SK-N-MC (cell line): Measurements from ENCODE around the gene NHSL2.

ENCODE experiments used
- DNase-seq: peaks from one replicate; pipeline ENCODE4 v3.0.0-alpha.2; 2011; ENCODE audit warnings: low read depth, low spot score
- H3K27ac ChIP-seq: fragments of 200-600 bp; sonication (generic); 2 replicates; pipeline ENCODE4 v1.5.1; 2016; ENCODE audit warnings: mixed run types
- H3K36me3 ChIP-seq: fragments of 200-600 bp; sonication (generic); 2 replicates; pipeline ENCODE4 v1.6.1; 2017; ENCODE audit warnings: antibody characterized with exemption, low read length, mixed read lengths; ENCODE audit not compliant: insufficient read depth
- H3K4me3 ChIP-seq: fragments of 200-600 bp; sonication (generic); 2 replicates; pipeline ENCODE4 v1.5.1; 2016
- H3K9ac ChIP-seq: fragments of 200-600 bp; sonication (generic); 2 replicates; pipeline ENCODE4 v1.8.0; 2017; ENCODE audit warnings: mixed run types, mixed read lengths; ENCODE audit not compliant: insufficient read length
- H3K9me3 ChIP-seq: fragments of 200-600 bp; sonication (generic); 2 replicates; pipeline ENCODE4 v1.6.1; 2017; ENCODE audit warnings: low read depth, mild to moderate bottlenecking, antibody characterized with exemption, low read length, moderate library complexity, mixed read lengths
- EZH2 ChIP-seq: fragments of 200-600 bp; sonication (generic); IDR thresholded peaks from one replicate; pipeline ENCODE4 v1.6.1; 2017; ENCODE audit warnings: antibody characterized with exemption
- FOXP2 ChIP-seq: optimal IDR thresholded peaks from 2 replicates; pipeline ENCODE3; 2011; ENCODE audit warnings: mild to moderate bottlenecking, moderate library complexity; ENCODE audit not compliant: insufficient read depth; ENCODE audit errors: extremely low read length, control extremely low read depth
- POLR2AphosphoS5 ChIP-seq: IDR thresholded peaks from 2 replicates; pipeline ENCODE4 v1.6.1; 2012; ENCODE audit warnings: mild to moderate bottlenecking, low read depth, low read length, borderline replicate concordance

Gene NHSL2

DNA sequence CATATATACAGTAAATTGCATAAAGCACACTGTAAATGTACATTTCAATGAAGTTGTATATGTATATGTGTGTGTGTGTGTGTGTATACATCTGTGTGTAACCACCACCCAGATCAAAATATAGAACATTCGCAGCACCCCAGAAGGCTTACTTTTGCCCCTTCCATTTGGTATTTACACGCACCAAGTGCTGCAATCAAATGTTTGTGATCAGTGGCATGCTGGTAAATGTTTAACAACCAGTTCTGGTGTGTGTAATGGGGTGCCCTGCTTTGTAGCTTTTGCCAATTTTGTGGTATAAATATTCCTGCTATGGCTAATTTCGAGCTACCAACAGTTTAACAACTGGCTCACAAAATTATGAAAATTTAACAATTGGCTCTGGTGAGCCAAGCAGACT, 119.8 kb downstream of the NHSL2 start:
- Histone ChIP-seq H3K4me3 (no peak overlapping the region), H3K27ac (no peak overlapping the region), H3K9me3 (no peaks in the 10 kb centered on the region), H3K9ac (no peak overlapping the region), H3K36me3 (no peaks in the 10 kb centered on the region)
- no peak for DNase-seq
- TF ChIP-seq POLR2AphosphoS5, result no peak
- TF ChIP-seq FOXP2, result no peak
- TF ChIP-seq EZH2, result no peak

DNA sequence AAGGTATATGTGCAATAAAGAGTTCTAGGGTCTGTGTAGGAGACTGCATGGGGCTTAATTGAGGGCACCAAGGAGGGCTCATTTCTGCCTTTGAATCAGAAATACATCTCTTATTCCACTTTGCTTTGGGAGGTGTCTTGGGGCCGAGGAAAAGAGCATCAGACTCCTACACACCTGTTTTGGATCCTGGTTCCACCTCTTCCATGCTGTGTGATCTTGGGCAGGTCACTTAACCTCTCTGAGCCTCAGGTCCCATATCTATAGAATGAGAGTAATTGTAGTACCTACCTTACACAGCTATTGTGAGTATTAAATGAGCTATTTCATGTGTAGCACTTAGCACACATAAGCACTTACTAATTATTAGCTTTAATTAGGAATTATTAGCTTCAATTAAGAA, 120.5 kb downstream of the NHSL2 start:
- Histone ChIP-seq H3K27ac (no peak overlapping the region), H3K9me3 (no peaks in the 10 kb centered on the region), H3K36me3 (no peaks in the 10 kb centered on the region), H3K4me3 (no peak overlapping the region), H3K9ac (no peak overlapping the region)
- no peak for DNase-seq
- TF ChIP-seq EZH2 (no peak), FOXP2 (no peak), POLR2AphosphoS5 (no peak)

DNA sequence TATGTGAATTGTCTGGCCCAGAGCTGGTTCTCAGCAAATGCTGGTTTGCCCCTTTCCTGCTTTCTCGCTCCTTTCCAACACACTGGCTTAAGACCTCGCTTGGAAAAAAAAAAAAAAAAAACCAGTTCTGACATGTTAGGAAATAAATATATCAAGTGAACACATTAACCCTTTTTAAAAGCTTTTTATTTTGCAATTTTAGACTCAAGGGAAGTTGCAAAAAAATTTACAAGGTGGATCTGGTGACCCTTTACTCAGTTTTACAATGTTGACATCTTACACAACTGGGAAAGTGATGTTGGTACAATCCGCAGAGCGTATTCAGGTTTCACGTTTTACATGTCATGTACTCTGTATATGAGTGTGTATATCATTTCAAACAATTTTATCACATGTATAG, 121.0 kb downstream of the NHSL2 start:
- TF ChIP-seq EZH2 (no peak), FOXP2 (no peak), POLR2AphosphoS5 (no peak)
- Histone ChIP-seq H3K9me3 (no peaks in the 10 kb centered on the region), H3K9ac (no peak overlapping the region), H3K4me3 (no peak overlapping the region), H3K36me3 (no peaks in the 10 kb centered on the region), H3K27ac (no peak overlapping the region)
- DNase-seq, result no peak

DNA sequence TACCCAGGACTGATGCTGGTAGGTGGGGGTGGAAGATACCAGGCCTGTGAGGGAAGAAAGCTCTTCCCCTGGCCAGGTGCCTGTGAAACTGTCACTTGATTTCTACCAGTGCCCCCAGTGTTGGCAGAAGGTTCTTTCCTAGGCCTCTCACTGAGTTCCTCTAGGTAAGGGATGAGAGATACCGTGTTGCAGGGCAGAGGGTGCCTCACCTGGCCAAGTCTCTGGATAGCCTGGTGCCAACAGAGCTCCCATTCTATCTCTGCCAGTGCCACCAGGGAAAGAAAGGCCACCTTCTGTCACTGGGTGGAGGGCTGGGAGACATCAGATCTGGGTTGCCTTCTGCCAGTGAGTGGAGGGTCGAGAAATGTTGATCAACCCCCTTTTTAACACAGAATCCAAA, 127.0 kb downstream of the NHSL2 start:
- TF ChIP-seq EZH2, result no peak
- no peak for TF ChIP-seq POLR2AphosphoS5
- no peak for TF ChIP-seq FOXP2
- no peaks in the 10 kb centered on the region for H3K36me3 ChIP-seq
- no peak overlapping the region for H3K27ac ChIP-seq
- DNase-seq, result no peak
- H3K4me3 ChIP-seq, result no peak overlapping the region
- no peak overlapping the region for H3K9ac ChIP-seq
- no peaks in the 10 kb centered on the region for H3K9me3 ChIP-seq

DNA sequence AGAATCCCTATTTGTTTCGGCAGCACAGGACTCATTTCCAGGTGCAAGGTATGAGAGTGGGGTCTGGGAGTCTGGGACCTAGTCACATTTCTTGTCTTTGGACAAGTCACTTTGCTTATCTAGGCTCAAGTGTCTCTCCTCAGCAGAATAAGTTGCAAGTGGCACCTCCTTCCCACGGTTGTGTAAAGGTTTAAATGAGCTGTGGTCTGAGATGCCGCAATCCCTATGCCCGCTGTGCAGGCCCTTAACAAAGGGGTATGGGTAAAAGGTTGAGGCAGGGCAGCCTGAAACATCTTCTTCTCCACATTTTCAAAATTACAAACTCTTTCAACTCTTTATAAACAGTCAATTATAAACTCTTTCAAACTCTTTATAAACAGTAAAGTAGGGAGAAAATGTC, 127.4 kb downstream of the NHSL2 start:
- Histone ChIP-seq H3K9ac (no peak overlapping the region), H3K27ac (no peak overlapping the region), H3K4me3 (no peak overlapping the region), H3K9me3 (no peaks in the 10 kb centered on the region), H3K36me3 (no peaks in the 10 kb centered on the region)
- TF ChIP-seq POLR2AphosphoS5, result no peak
- no peak for TF ChIP-seq FOXP2
- no peak for TF ChIP-seq EZH2
- no peak for DNase-seq

DNA sequence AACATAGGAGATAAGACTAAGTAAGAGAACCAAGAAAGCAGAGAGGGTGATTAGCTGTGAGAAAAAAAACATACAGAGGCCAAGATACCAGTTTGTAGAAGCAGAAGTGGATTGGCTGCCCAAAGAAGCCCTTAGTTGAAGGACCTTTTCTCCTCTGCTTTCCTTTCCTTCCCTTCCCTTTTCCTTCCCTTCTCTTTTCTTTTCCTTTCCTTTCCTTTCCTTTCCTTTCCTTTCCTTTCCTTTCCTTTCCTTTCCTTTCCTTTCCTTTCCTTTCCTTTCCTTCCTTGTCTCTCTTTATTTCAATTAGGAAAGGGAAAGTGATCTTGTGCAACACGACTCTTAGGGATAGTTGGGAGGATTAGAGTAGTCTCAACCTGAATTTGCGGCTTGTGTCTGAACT, 128.2 kb downstream of the NHSL2 start:
- no peaks in the 10 kb centered on the region for H3K36me3 ChIP-seq
- H3K9me3 ChIP-seq, result no peaks in the 10 kb centered on the region
- no peak for TF ChIP-seq FOXP2
- TF ChIP-seq EZH2, result no peak
- no peak for TF ChIP-seq POLR2AphosphoS5
- no peak overlapping the region for H3K9ac ChIP-seq
- no peak overlapping the region for H3K27ac ChIP-seq
- no peak for DNase-seq
- H3K4me3 ChIP-seq, result no peak overlapping the region

DNA sequence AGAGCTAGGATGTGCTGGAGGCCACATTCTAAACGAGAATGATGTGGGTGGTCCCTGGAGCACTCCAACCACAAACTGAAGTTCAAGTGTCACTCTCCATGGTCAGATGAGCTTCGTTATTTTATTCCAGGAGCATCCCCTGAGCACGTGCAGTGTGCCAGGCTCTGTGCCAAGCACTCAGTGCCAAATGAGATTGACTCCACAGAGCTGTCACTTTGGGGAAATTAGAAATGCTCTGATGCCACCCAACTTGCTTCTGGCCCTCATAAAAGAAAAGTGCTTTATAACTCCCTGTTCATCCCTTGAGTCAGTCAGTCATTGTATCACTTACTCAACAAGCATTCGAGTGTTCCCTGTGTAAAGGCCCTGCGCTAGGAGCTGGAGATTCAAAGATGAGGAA, 129.9 kb downstream of the NHSL2 start:
- TF ChIP-seq EZH2 (no peak), FOXP2 (no peak), POLR2AphosphoS5 (no peak)
- Histone ChIP-seq H3K27ac (no peak overlapping the region), H3K9ac (no peak overlapping the region), H3K36me3 (no peaks in the 10 kb centered on the region), H3K9me3 (no peaks in the 10 kb centered on the region), H3K4me3 (no peak overlapping the region)
- DNase-seq, result no peak

DNA sequence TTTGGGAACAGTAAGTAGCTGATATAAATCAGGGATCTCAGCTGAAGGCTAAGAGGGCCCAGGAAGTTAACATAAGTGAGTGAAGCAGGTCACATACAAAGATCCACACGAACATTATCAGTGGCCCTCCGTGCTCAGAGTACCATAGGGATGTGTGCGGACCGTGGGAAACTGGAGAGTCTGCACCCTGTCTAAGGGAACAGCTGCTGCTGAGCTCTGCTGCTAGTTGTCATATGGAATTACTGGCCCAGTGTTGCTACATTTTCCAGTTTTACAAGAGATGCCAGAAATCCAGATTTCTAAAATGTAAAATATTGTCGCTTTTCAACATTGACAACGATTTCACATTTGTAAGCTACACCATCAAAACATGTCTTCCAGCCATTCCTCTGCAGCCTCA, 130.5 kb downstream of the NHSL2 start:
- no peaks in the 10 kb centered on the region for H3K36me3 ChIP-seq
- no peaks in the 10 kb centered on the region for H3K9me3 ChIP-seq
- H3K9ac ChIP-seq, result no peak overlapping the region
- no peak overlapping the region for H3K27ac ChIP-seq
- no peak overlapping the region for H3K4me3 ChIP-seq
- DNase-seq, result no peak
- no peak for TF ChIP-seq EZH2
- no peak for TF ChIP-seq FOXP2
- no peak for TF ChIP-seq POLR2AphosphoS5
